ENCODE measurements around the gene TMEM161A. TPM values are rescaled to one million over a fixed set of nuclear protein-coding genes. Genes with fewer than 3 reads are reported as not detected.

Gene TMEM161A
- total RNA-seq, 1 experiment from 2014 or later, result 46.0 TPM

GRCh38 chr19:19146865-19147264 lies 8.6 kb upstream of the TMEM161A start:
- ChIA-PET POLR2A (interaction anchor here (1.2 kb wide), 1 partner anchor 14 kb away, joined by 3 read pairs; no protein-coding TSS in a partner anchor), CTCF (interaction anchor here (1.4 to 3.8 kb wide), 6 partner anchors 11 to 78 kb away, joined by 3 to 52 read pairs (median 10); partner anchors contain the start of gene MEF2B)
- no peaks in the 10 kb centered on the region for H3K36me3 Mint-ChIP-seq
- no peak for ATAC-seq
- TF ChIP-seq CTCF (IDR thresholded peaks at IDR 0.05) (no peak), ESRRA (CRISPR knock-in tag; IDR thresholded peaks at IDR 0.05; ENCODE audit: borderline replicate concordance) (no peak), ZNF219 (CRISPR knock-in tag; IDR thresholded peaks at IDR 0.05; ENCODE audit: borderline replicate concordance) (no peak), ZNF232 (CRISPR knock-in tag; IDR thresholded peaks at IDR 0.05) (no peak), OVOL2 (CRISPR knock-in tag; IDR thresholded peaks at IDR 0.05; ENCODE audit: borderline replicate concordance) (no peak), MXD4 (CRISPR knock-in tag; IDR thresholded peaks at IDR 0.05; ENCODE audit: borderline replicate concordance) (no peak), TCF7 (CRISPR knock-in tag; IDR thresholded peaks at IDR 0.05; ENCODE audit: low read depth) (no peak), ZSCAN18 (CRISPR knock-in tag; IDR thresholded peaks at IDR 0.05) (no peak), HMGXB4 (CRISPR knock-in tag; IDR thresholded peaks at IDR 0.05) (no peak), E2F5 (CRISPR knock-in tag; IDR thresholded peaks at IDR 0.05) (no peak), FOXJ3 (CRISPR knock-in tag; IDR thresholded peaks at IDR 0.05; ENCODE audit: borderline replicate concordance) (no peak), GABPB1 (CRISPR knock-in tag; IDR thresholded peaks at IDR 0.05) (no peak), RORB (CRISPR knock-in tag; IDR thresholded peaks at IDR 0.05) (no peak), PRRX2 (CRISPR knock-in tag; IDR thresholded peaks at IDR 0.05) (no peak), ETV6 (CRISPR knock-in tag; IDR thresholded peaks at IDR 0.05) (no peak), ZNF671 (CRISPR knock-in tag; IDR thresholded peaks at IDR 0.05) (no peak)
- TF ChIP-seq, protein P1, sequence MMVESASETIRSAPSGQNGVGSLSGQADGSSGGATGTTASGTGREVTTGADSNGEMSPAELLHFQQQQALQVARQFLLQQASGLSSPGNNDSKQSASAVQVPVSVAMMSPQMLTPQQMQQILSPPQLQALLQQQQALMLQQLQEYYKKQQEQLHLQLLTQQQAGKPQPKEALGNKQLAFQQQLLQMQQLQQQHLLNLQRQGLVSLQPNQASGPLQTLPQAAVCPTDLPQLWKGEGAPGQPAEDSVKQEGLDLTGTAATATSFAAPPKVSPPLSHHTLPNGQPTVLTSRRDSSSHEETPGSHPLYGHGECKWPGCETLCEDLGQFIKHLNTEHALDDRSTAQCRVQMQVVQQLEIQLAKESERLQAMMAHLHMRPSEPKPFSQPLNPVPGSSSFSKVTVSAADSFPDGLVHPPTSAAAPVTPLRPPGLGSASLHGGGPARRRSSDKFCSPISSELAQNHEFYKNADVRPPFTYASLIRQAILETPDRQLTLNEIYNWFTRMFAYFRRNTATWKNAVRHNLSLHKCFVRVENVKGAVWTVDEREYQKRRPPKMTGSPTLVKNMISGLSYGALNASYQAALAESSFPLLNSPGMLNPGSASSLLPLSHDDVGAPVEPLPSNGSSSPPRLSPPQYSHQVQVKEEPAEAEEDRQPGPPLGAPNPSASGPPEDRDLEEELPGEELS (CRISPR knock-in tag; IDR thresholded peaks at IDR 0.05), result no peak
- TF ChIP-seq, protein P2, sequence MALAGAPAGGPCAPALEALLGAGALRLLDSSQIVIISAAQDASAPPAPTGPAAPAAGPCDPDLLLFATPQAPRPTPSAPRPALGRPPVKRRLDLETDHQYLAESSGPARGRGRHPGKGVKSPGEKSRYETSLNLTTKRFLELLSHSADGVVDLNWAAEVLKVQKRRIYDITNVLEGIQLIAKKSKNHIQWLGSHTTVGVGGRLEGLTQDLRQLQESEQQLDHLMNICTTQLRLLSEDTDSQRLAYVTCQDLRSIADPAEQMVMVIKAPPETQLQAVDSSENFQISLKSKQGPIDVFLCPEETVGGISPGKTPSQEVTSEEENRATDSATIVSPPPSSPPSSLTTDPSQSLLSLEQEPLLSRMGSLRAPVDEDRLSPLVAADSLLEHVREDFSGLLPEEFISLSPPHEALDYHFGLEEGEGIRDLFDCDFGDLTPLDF (CRISPR knock-in tag; IDR thresholded peaks at IDR 0.05), result no peak
- TF ChIP-seq, protein P3, sequence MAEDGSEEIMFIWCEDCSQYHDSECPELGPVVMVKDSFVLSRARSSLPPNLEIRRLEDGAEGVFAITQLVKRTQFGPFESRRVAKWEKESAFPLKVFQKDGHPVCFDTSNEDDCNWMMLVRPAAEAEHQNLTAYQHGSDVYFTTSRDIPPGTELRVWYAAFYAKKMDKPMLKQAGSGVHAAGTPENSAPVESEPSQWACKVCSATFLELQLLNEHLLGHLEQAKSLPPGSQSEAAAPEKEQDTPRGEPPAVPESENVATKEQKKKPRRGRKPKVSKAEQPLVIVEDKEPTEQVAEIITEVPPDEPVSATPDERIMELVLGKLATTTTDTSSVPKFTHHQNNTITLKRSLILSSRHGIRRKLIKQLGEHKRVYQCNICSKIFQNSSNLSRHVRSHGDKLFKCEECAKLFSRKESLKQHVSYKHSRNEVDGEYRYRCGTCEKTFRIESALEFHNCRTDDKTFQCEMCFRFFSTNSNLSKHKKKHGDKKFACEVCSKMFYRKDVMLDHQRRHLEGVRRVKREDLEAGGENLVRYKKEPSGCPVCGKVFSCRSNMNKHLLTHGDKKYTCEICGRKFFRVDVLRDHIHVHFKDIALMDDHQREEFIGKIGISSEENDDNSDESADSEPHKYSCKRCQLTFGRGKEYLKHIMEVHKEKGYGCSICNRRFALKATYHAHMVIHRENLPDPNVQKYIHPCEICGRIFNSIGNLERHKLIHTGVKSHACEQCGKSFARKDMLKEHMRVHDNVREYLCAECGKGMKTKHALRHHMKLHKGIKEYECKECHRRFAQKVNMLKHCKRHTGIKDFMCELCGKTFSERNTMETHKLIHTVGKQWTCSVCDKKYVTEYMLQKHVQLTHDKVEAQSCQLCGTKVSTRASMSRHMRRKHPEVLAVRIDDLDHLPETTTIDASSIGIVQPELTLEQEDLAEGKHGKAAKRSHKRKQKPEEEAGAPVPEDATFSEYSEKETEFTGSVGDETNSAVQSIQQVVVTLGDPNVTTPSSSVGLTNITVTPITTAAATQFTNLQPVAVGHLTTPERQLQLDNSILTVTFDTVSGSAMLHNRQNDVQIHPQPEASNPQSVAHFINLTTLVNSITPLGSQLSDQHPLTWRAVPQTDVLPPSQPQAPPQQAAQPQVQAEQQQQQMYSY (CRISPR knock-in tag; IDR thresholded peaks at IDR 0.05), result no peak
- no peak for DNase-seq (ENCODE audit: low spot score)
- peaks cover 23% of the 10 kb centered on the region for H3K27me3 Mint-ChIP-seq (ENCODE audit: low read depth)
- no peaks in the 10 kb centered on the region for H3K4me1 Mint-ChIP-seq
- no peak overlapping the region for H3K4me3 Mint-ChIP-seq
- no peaks in the 10 kb centered on the region for H3K9me3 Mint-ChIP-seq
- no peak overlapping the region for H3K27ac Mint-ChIP-seq
